ENCODE data around the gene EIF4G1.

The EIF4G1 gene

GRCh38 chr3:184368586-184369183 lies 54.3 kb downstream of the EIF4G1 start:
- Histone ChIP-seq H3K36me3 (ENCODE audit: insufficient read depth, low read length) (peaks cover 46% of the 10 kb centered on the region), H3F3A (ENCODE audit: insufficient read depth, low read length) (no peaks in the 10 kb centered on the region), H3K27me3 (ENCODE audit: insufficient read depth, low read length) (no peaks in the 10 kb centered on the region), H3K4me3 (ENCODE audit: low read depth, low read length, poor library complexity, severe bottlenecking) (no peak overlapping the region), H2AFZ (ENCODE audit: low read length) (no peak overlapping the region), H3K79me2 (ENCODE audit: insufficient read depth, low read length) (no peaks in the 10 kb centered on the region), H3K9me2 (ENCODE audit: low read depth, low read length) (no peaks in the 10 kb centered on the region), H3K4me2 (ENCODE audit: low read length) (no peak overlapping the region), H3K27ac (ENCODE audit: low read depth, low read length, poor library complexity, severe bottlenecking) (no peak overlapping the region), H3K4me1 (ENCODE audit: insufficient read depth, low read length, severe bottlenecking) (peaks cover 13% of the 10 kb centered on the region), H3K9ac (ENCODE audit: low read length) (no peak overlapping the region), H4K20me1 (ENCODE audit: insufficient read depth, low read length) (no peaks in the 10 kb centered on the region), H3K9me3 (ENCODE audit: low read length) (no peaks in the 10 kb centered on the region)
- TF ChIP-seq CTCF (IDR thresholded peaks at IDR 0.05; ENCODE audit: low read length), result no peak

- H3K4me2 ChIP-seq (ENCODE audit: low read length), result no peak overlapping the region
- H3K79me2 ChIP-seq (ENCODE audit: insufficient read depth, low read length), result no peaks in the 10 kb centered on the region
- no peaks in the 10 kb centered on the region for H3K9me2 ChIP-seq (ENCODE audit: low read depth, low read length)
- H3K4me3 ChIP-seq (ENCODE audit: low read depth, low read length, poor library complexity, severe bottlenecking), result no peak overlapping the region
- H3K9me3 ChIP-seq (ENCODE audit: low read length), result no peaks in the 10 kb centered on the region
- H3K36me3 ChIP-seq (ENCODE audit: insufficient read depth, low read length), result peaks cover 30% of the 10 kb centered on the region
- H3K9ac ChIP-seq (ENCODE audit: low read length), result no peak overlapping the region
- no peaks in the 10 kb centered on the region; the same call in 1 of the 2 replicates for H3K27me3 ChIP-seq (ENCODE audit: insufficient read depth, low read length)
- H3K4me1 ChIP-seq (ENCODE audit: insufficient read depth, low read length, severe bottlenecking), result no peaks in the 10 kb centered on the region
- no peak overlapping the region for H3K27ac ChIP-seq (ENCODE audit: low read depth, low read length, poor library complexity, severe bottlenecking)
- TF ChIP-seq CTCF (IDR thresholded peaks at IDR 0.05; ENCODE audit: low read length) (peak; percentile 92), EZH2 (IDR thresholded peaks at IDR 0.05; ENCODE audit: borderline replicate concordance, low read length) (no peak)
- no peak overlapping the region for H2AFZ ChIP-seq (ENCODE audit: low read length)
- H3F3A ChIP-seq (ENCODE audit: insufficient read depth, low read length), result no peaks in the 10 kb centered on the region
- H4K20me1 ChIP-seq (ENCODE audit: insufficient read depth, low read length), result no peaks in the 10 kb centered on the region
Observed at GRCh38 chr3:184371570-184372018, 57.2 kb downstream of the EIF4G1 start.

DNA sequence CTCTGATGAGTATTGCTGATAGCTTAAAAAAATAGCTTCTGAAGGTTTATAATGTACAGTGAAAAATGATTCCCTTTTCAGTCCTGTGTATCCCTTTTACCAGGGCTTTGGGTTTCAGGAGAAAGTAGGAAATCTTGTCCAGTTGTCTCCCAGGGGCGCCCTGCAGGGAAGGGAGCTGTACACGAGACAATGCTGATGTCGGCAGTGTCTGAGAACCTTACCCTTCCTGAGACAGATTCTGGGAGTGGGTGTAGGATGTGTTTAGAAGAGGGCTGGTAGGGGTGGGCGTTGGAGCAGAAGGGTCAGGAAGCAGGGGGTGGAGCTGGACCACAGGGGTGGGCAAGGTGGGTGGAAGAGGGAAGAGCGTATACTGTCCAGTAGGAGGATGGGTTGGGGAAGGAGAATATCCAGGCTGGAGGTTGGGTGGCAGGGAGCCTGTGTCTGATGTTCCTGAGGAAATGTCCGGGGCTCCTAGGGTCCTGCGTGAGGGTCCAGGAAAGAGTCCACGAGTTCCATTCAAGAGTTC lies 58.0 kb downstream of the EIF4G1 start:
- no peaks in the 10 kb centered on the region for H3K79me2 ChIP-seq (ENCODE audit: insufficient read depth, low read length)
- no peaks in the 10 kb centered on the region for H4K20me1 ChIP-seq (ENCODE audit: insufficient read depth, low read length)
- peaks cover 22% of the 10 kb centered on the region for H3K36me3 ChIP-seq (ENCODE audit: insufficient read depth, low read length)
- no peaks in the 10 kb centered on the region for H3F3A ChIP-seq (ENCODE audit: insufficient read depth, low read length)
- no peak overlapping the region for H2AFZ ChIP-seq (ENCODE audit: low read length)
- no peaks in the 10 kb centered on the region for H3K4me1 ChIP-seq (ENCODE audit: insufficient read depth, low read length, severe bottlenecking)
- H3K27ac ChIP-seq (ENCODE audit: low read depth, low read length, poor library complexity, severe bottlenecking), result no peak overlapping the region
- H3K27me3 ChIP-seq (ENCODE audit: insufficient read depth, low read length), result no peaks in the 10 kb centered on the region; the same call in 1 of the 2 replicates
- TF ChIP-seq EZH2 (IDR thresholded peaks at IDR 0.05; ENCODE audit: borderline replicate concordance, low read length) (no peak), CTCF (IDR thresholded peaks at IDR 0.05; ENCODE audit: low read length) (no peak)
- no peaks in the 10 kb centered on the region for H3K9me2 ChIP-seq (ENCODE audit: low read depth, low read length)
- no peaks in the 10 kb centered on the region for H3K9me3 ChIP-seq (ENCODE audit: low read length)
- H3K9ac ChIP-seq (ENCODE audit: low read length), result no peak overlapping the region
- H3K4me3 ChIP-seq (ENCODE audit: low read depth, low read length, poor library complexity, severe bottlenecking), result no peak overlapping the region
- no peak overlapping the region for H3K4me2 ChIP-seq (ENCODE audit: low read length)

Data from OCI-LY1 (cell line).